Upper lobe of left lung (tissue), 6 donors: ENCODE results near the gene TIMP2. TPM values are rescaled to one million over a fixed set of nuclear protein-coding genes. Genes with fewer than 3 reads are reported as not detected.
"Not testable (repeated sequence)": the region's sequence is repeated elsewhere in the genome, so short reads cannot be mapped to it uniquely, and the experiment has no call there.

ENCODE experiments used
- ATAC-seq, 2 donors: fragments of 200-7000 bp; cut with Tn5 transposase; one replicate each; pipeline ENCODE4 v1.9.1; 2022; ENCODE audit warnings: mild to moderate bottlenecking in 2 of 2, moderate library complexity in 2 of 2; ENCODE audit not compliant: low FRiP score in 2 of 2
- DNase-seq, 2 donors: peaks; one replicate each; pipeline ENCODE4 v3.0.0-alpha.2; 2019 to 2020
- H3K27ac ChIP-seq, 4 donors: fragments of 200-600 bp; sonication (generic); one replicate each; pipeline ENCODE4 v1.5.1; 2016 to 2019
- H3K27me3 ChIP-seq, 4 donors: fragments of 200-600 bp; sonication (generic); one replicate each; pipeline ENCODE4 v1.5.1; 2017 to 2019
- H3K36me3 ChIP-seq, 4 donors: fragments of 200-600 bp; sonication (generic); one replicate each; pipeline ENCODE4 v1.5.1; 2016 to 2019
- H3K4me1 ChIP-seq, 4 donors: fragments of 200-600 bp; sonication (generic); one replicate each; pipeline ENCODE4 v1.5.1; 2018 to 2019
- H3K4me3 ChIP-seq, 4 donors: fragments of 200-600 bp; sonication (generic); one replicate each; pipeline ENCODE4 v1.5.1; 2017 to 2019; ENCODE audit warnings: mild to moderate bottlenecking in 2 of 4, moderate library complexity in 1 of 4
- H3K9me3 ChIP-seq, 4 donors: fragments of 200-600 bp; sonication (generic); one replicate each; pipeline ENCODE4 v1.5.1; 2018 to 2019
- CTCF ChIP-seq, 6 experiments: fragments of 450-650 bp in 4 of 6; fragments of 200-600 bp in 2 of 6; sonication (generic) in 2 of 6; IDR thresholded peaks; one replicate each; pipeline ENCODE4 v1.5.1; 2016 to 2019; ENCODE audit warnings: antibody characterized with exemption in 6 of 6
- EP300 ChIP-seq, 4 donors: sonication (generic); formaldehyde crosslinking; IDR thresholded peaks; one replicate each; pipeline ENCODE4 v1.5.1; 2017; ENCODE audit warnings: antibody characterized with exemption in 4 of 4, control low read depth in 2 of 4
- POLR2A ChIP-seq, 4 donors: fragments of 450-650 bp; IDR thresholded peaks; one replicate each; pipeline ENCODE4 v1.5.1; 2016 to 2017; ENCODE audit warnings: antibody characterized with exemption in 4 of 4, mild to moderate bottlenecking in 2 of 4
- POLR2AphosphoS5 ChIP-seq, 2 donors: sonication (generic); formaldehyde crosslinking; IDR thresholded peaks; one replicate each; pipeline ENCODE4 v1.5.1; 2017; ENCODE audit warnings: antibody characterized with exemption in 2 of 2
- WGBS, 2 donors: methylation state at CpG; one replicate each; pipeline ENCODE4 v1.1.5; 2017 to 2018; 5-methylcytosine and 5-hydroxymethylcytosine counted together
- total RNA-seq, 6 donors: library from RNA; depleted of rRNA in 4 of 6; stranded (reverse); fragments of >200 nt in 4 of 6; gene quantifications; one replicate each; pipeline versions ENCODE4 v1.1.0 to v1.2.1, GENCODE V29; 2016 to 2021
- donor health status: DM: no; HTN: no; CAD: no; lungs with moderate emphysema.
- donor health status: DM: no; HTN: yes; CAD: no; lungs with severe emphysema.

The TIMP2 gene
- total RNA-seq, 6 donors from 2014 or later, result 60.8 to 313 (median 145) TPM

GRCh38 chr17:78966910-78967600 is 41.9 kb upstream of the TIMP2 start:
- WGBS, 2 donors, result 84 to 88% methylated on average over 19 to 23 of the region's 23 CpGs
- TF ChIP-seq EP300 (IDR thresholded peaks at IDR 0.05) (no peak), POLR2A (IDR thresholded peaks at IDR 0.05) (no peak), POLR2AphosphoS5 (IDR thresholded peaks at IDR 0.05) (no peak), CTCF (IDR thresholded peaks at IDR 0.05) (no peak)
- H3K27ac ChIP-seq, result no peak overlapping the region
- H3K36me3 ChIP-seq, result peaks cover 0 to 20% (median 2%) of the 10 kb centered on the region in 4 donors
- H3K4me1 ChIP-seq, result peaks cover 7 to 13% (median 10%) of the 10 kb centered on the region in 4 donors
- no peak for ATAC-seq
- H3K27me3 ChIP-seq, result no peaks in the 10 kb centered on the region
- H3K9me3 ChIP-seq, result no peaks in the 10 kb centered on the region
- no peak overlapping the region for H3K4me3 ChIP-seq
- DNase-seq, result no peak

- ATAC-seq, result no peak
- peaks cover 2 to 12% (median 7%) of the 10 kb centered on the region in 4 donors for H3K4me1 ChIP-seq
- WGBS, 2 donors, result 86 to 87% methylated on average over 19 to 26 of the region's 26 CpGs
- DNase-seq, result no peak
- H3K36me3 ChIP-seq, result peaks cover 0 to 17% (median 2%) of the 10 kb centered on the region in 4 donors
- no peak overlapping the region for H3K27ac ChIP-seq
- no peak for TF ChIP-seq POLR2AphosphoS5 (IDR thresholded peaks at IDR 0.05)
- TF ChIP-seq CTCF (IDR thresholded peaks at IDR 0.05), result no peak
- TF ChIP-seq EP300 (IDR thresholded peaks at IDR 0.05), result no peak
- TF ChIP-seq POLR2A (IDR thresholded peaks at IDR 0.05), result no peak
- H3K9me3 ChIP-seq, result no peaks in the 10 kb centered on the region
- no peaks in the 10 kb centered on the region for H3K27me3 ChIP-seq
- H3K4me3 ChIP-seq, result no peak overlapping the region
Observed at GRCh38 chr17:78966123-78966813, 41.1 kb upstream of the TIMP2 start.

- no peaks in the 10 kb centered on the region for H3K27me3 ChIP-seq
- H3K36me3 ChIP-seq, result peaks cover 0 to 17% (median 2%) of the 10 kb centered on the region in 4 donors
- TF ChIP-seq CTCF (IDR thresholded peaks at IDR 0.05), result no peak
- TF ChIP-seq POLR2AphosphoS5 (IDR thresholded peaks at IDR 0.05), result no peak
- H3K27ac ChIP-seq, result no peak overlapping the region
- H3K4me1 ChIP-seq, result peaks cover 0 to 9% (median 4%) of the 10 kb centered on the region in 4 donors
- 89 to 92% methylated on average over 8 of the region's 8 CpGs for WGBS, 2 donors
- ATAC-seq (no peak), DNase-seq (no peak)
- no peak overlapping the region for H3K4me3 ChIP-seq
- H3K9me3 ChIP-seq, result no peaks in the 10 kb centered on the region
Observed at GRCh38 chr17:78965491-78965924, 40.3 kb upstream of the TIMP2 start.

- no peak overlapping the region for H3K4me3 ChIP-seq
- WGBS, 2 donors, result 91 to 96% methylated on average over 6 of the region's 6 CpGs
- TF ChIP-seq POLR2A (IDR thresholded peaks at IDR 0.05) (no peak), EP300 (IDR thresholded peaks at IDR 0.05) (no peak), POLR2AphosphoS5 (IDR thresholded peaks at IDR 0.05) (no peak), CTCF (IDR thresholded peaks at IDR 0.05) (no peak)
- H3K27me3 ChIP-seq, result no peaks in the 10 kb centered on the region
- no peak for ATAC-seq
- H3K4me1 ChIP-seq, result peaks cover 0 to 9% (median 3%) of the 10 kb centered on the region in 4 donors
- no peak overlapping the region for H3K27ac ChIP-seq
- peaks cover 0 to 8% (median 0%) of the 10 kb centered on the region in 4 donors for H3K36me3 ChIP-seq
- H3K9me3 ChIP-seq, result no peaks in the 10 kb centered on the region
- no peak for DNase-seq
Observed at GRCh38 chr17:78963378-78963777, 38.2 kb upstream of the TIMP2 start.

- H3K36me3 ChIP-seq, ATAC-seq, H3K27ac ChIP-seq, H3K9me3 ChIP-seq, H3K4me1 ChIP-seq, H3K27me3 ChIP-seq, H3K4me3 ChIP-seq, DNase-seq: not testable (repeated sequence)
- WGBS, 2 donors, result 98 to 99% methylated on average over 6 to 8 of the region's 8 CpGs
Observed at GRCh38 chr17:78962984-78963348, 37.8 kb upstream of the TIMP2 start.
